HepG2 (cell line): ENCODE results near the gene GNA15. TPM values are rescaled to one million over a fixed set of nuclear protein-coding genes. Genes with fewer than 3 reads are reported as not detected.

Experiments
- ATAC-seq: fragments of 200-7000 bp; cut with Tn5 transposase; 3 replicates; pipeline ENCODE4 v1.9.1; 2020; ENCODE audit warnings: mild to moderate bottlenecking, moderate library complexity
- BruUV-seq: library from RNA; stranded (reverse); fragments of 400-500 nt; replicated peaks from 2 replicates; lab custom pipeline; 2021; lab: Mats Ljungman, UMichigan
- CTCF ChIA-PET: fragments of 300-600 bp; formaldehyde crosslinking; extraction: SDS; loops from one replicate; lab custom pipeline; 2021; ENCODE audit warnings: low total read pairs, inconsistent platforms, low intra/inter-chr PET ratio; lab: Yijun Ruan, JAX
- POLR2A ChIA-PET: fragments of 350-600 bp; sonication (Branson Sonifier 250); formaldehyde crosslinking; loops from one replicate; lab custom pipeline; 2020; ENCODE audit warnings: antibody characterized with exemption, inconsistent platforms; lab: Yijun Ruan, JAX
- DNase-seq: peaks from one replicate; pipeline ENCODE4 v3.0.0-alpha.2; 2015; ENCODE audit warnings: low spot score
- FAIRE-seq: peaks from 3 replicates; lab custom pipeline; 2011; peaks lifted over from hg19 to GRCh38; lab: Jason Lieb, UNC
- H2AFZ ChIP-seq: one replicate; pipeline ENCODE4 v1.6.1; 2011; ENCODE audit warnings: low read length, inconsistent platforms
- H3K27ac ChIP-seq: fragments of 300-600 bp; 3 replicates; pipeline ENCODE4 v1.8.0; 2011; ENCODE audit warnings: mixed run types, mild to moderate bottlenecking, mixed read lengths, low read length, inconsistent platforms; ENCODE audit not compliant: insufficient read depth; ENCODE audit errors: extremely low read length
- H3K27me3 ChIP-seq, 2 experiments: fragments of 200-600 bp in 1 of 2; 2 replicates in 1 of 2; 3 replicates in 1 of 2; pipeline versions ENCODE4 v1.6.0 to v1.8.0; 2011; ENCODE audit warnings: low read length in 2 of 2, mild to moderate bottlenecking in 2 of 2, moderate library complexity in 2 of 2, inconsistent platforms in 1 of 2; ENCODE audit not compliant: insufficient read depth in 2 of 2, control insufficient read depth in 1 of 2
- H3K36me3 ChIP-seq, 2 experiments: fragments of 200-600 bp in 1 of 2; replicated peaks in 1 of 2; 2 replicates in 1 of 2; 3 replicates in 1 of 2; pipeline versions ENCODE4 v1.5.1 to v1.8.0; 2011; ENCODE audit warnings: low read length in 2 of 2, inconsistent platforms in 1 of 2; ENCODE audit not compliant: insufficient read depth in 2 of 2, control insufficient read depth in 1 of 2
- H3K4me1 ChIP-seq: 2 replicates; pipeline ENCODE4 v1.5.1; 2012; ENCODE audit warnings: low read length, inconsistent platforms; ENCODE audit not compliant: insufficient read depth
- H3K4me2 ChIP-seq: 2 replicates; pipeline ENCODE4 v1.6.0; 2011; ENCODE audit warnings: low read depth, low read length, inconsistent platforms
- H3K4me3 ChIP-seq, 3 experiments: fragments of 200-600 bp in 1 of 3; sonication (generic), shearing (Covaris generic) in 1 of 3; replicated peaks in 1 of 3; 2 replicates each; pipeline ENCODE4 v1.5.1; 2011 to 2016; ENCODE audit warnings: low read length in 3 of 3, inconsistent platforms in 2 of 3, low read depth in 2 of 3, mild to moderate bottlenecking in 2 of 3, control low read depth in 1 of 3, mixed read lengths in 1 of 3; ENCODE audit not compliant: insufficient read depth in 1 of 3
- H3K79me2 ChIP-seq: one replicate; pipeline ENCODE4 v1.6.1; 2011; ENCODE audit warnings: low read length, inconsistent platforms; ENCODE audit not compliant: insufficient read depth
- H3K9ac ChIP-seq: 2 replicates; pipeline ENCODE4 v1.6.0; 2011; ENCODE audit warnings: mild to moderate bottlenecking, low read depth, low read length, inconsistent platforms; ENCODE audit not compliant: insufficient read depth
- H3K9me3 ChIP-seq: 2 replicates; pipeline ENCODE4 v1.5.1; 2012; ENCODE audit warnings: mild to moderate bottlenecking, low read length
- H4K20me1 ChIP-seq: 2 replicates; pipeline ENCODE4 v1.6.0; 2011; ENCODE audit warnings: inconsistent platforms, mild to moderate bottlenecking, low read length, moderate library complexity; ENCODE audit not compliant: insufficient read depth
- CCDC6 ChIP-seq: sonication (generic); formaldehyde crosslinking; IDR thresholded peaks from 2 replicates; pipeline ENCODE4 v1.8.1; 2022; ENCODE audit warnings: mild to moderate bottlenecking, missing genetic modification reagents, moderate library complexity
- CREB1 ChIP-seq, 2 experiments: fragments of 450-650 bp in 1 of 2; IDR thresholded peaks; 2 replicates each; pipeline ENCODE4 v1.6.1; 2016 to 2017; ENCODE audit warnings: control low read depth in 1 of 2, mild to moderate bottlenecking in 1 of 2, missing compliant biosample characterization in 1 of 2, missing genetic modification characterization in 1 of 2
- HNF1A ChIP-seq, 2 experiments: sonication (generic) in 1 of 2; formaldehyde crosslinking in 1 of 2; IDR thresholded peaks; 2 replicates each; pipeline versions ENCODE4 v1.4.0 to v1.6.1; 2016 to 2020; ENCODE audit warnings: borderline replicate concordance in 1 of 2, low read depth in 1 of 2, mild to moderate bottlenecking in 1 of 2, missing genetic modification reagents in 1 of 2
- MAFG ChIP-seq: sonication (generic); formaldehyde crosslinking; IDR thresholded peaks from 2 replicates; pipeline ENCODE4 v1.5.1; 2020; ENCODE audit warnings: mild to moderate bottlenecking, missing genetic modification reagents
- SIX1 ChIP-seq: sonication (generic); formaldehyde crosslinking; IDR thresholded peaks from 2 replicates; pipeline ENCODE4 v1.4.0; 2020; ENCODE audit warnings: missing genetic modification reagents, borderline replicate concordance
- STAG1 ChIP-seq: sonication (generic); formaldehyde crosslinking; IDR thresholded peaks from 2 replicates; pipeline ENCODE4 v1.4.0; 2020; ENCODE audit warnings: missing genetic modification reagents
- XRCC5 ChIP-seq: fragments of 200-400 bp; formaldehyde crosslinking; optimal IDR thresholded peaks from 2 replicates; pipeline ENCODE3; 2017; ENCODE audit warnings: mild to moderate bottlenecking, low read length
- ZBTB20 ChIP-seq: sonication (generic); formaldehyde crosslinking; IDR thresholded peaks from 2 replicates; pipeline ENCODE4 v1.8.1; 2023; ENCODE audit warnings: missing genetic modification reagents, low read depth, mild to moderate bottlenecking, borderline replicate concordance
- ZNF12 ChIP-seq: sonication (generic); formaldehyde crosslinking; IDR thresholded peaks from 2 replicates; pipeline ENCODE4 v1.5.0; 2020; ENCODE audit warnings: missing genetic modification reagents
- ZNF138 ChIP-seq: sonication (generic); formaldehyde crosslinking; IDR thresholded peaks from 2 replicates; pipeline ENCODE4 v1.5.0; 2020; ENCODE audit warnings: mild to moderate bottlenecking, low read depth, missing genetic modification reagents
- ZNF720 ChIP-seq: sonication (generic); formaldehyde crosslinking; IDR thresholded peaks from 2 replicates; pipeline ENCODE4 v1.4.0; 2020; ENCODE audit warnings: missing genetic modification reagents
- ZNF782 ChIP-seq: sonication (generic); formaldehyde crosslinking; IDR thresholded peaks from 2 replicates; pipeline ENCODE4 v1.4.0; 2020; ENCODE audit warnings: missing genetic modification reagents, mild to moderate bottlenecking, borderline replicate concordance
- ZNF83 ChIP-seq: sonication (generic); formaldehyde crosslinking; IDR thresholded peaks from 2 replicates; pipeline ENCODE4 v1.4.0; 2020; ENCODE audit warnings: missing genetic modification reagents, mild to moderate bottlenecking, borderline replicate concordance
- WGBS: methylation state at CpG from one replicate; pipeline ENCODE4 v1.1.6; 2017; ENCODE audit warnings: low lambda C conversion rate; 5-methylcytosine and 5-hydroxymethylcytosine counted together
- in situ Hi-C: cut with HindIII; loops from 2 replicates; pipeline ENCODE4 v1.10.0; 2017; ENCODE audit warnings: low pct_unique_long_range_greater_than_20kb; ENCODE audit not compliant: extremely low pct_ligation_motif_present
- intact Hi-C: fragments of 100-400 bp; cut with micrococcal nuclease; formaldehyde crosslinking; loops from one replicate; pipeline ENCODE4 v1.10.0; 2022; ENCODE audit not compliant: unreplicated experiment
- polyA plus RNA-seq, 8 experiments: library from polyadenylated mRNA; depleted of rRNA in 3 of 8; stranded (reverse) in 7 of 8; unstranded in 1 of 8; fragments of >200 nt; fragmentation: Illumina TruSeq in 4 of 8; extraction: Trizol in 4 of 8; gene quantifications; 2 replicates each; pipeline versions ENCODE4 v1.2.1 to v1.2.3, GENCODE V29; 2011 to 2016; ENCODE audit warnings: low read depth in 4 of 8, missing spikeins in 1 of 8, mixed read lengths in 1 of 8; ENCODE audit not compliant: insufficient read depth in 1 of 8
- total RNA-seq, 5 experiments: library from RNA; depleted of rRNA; stranded (reverse); fragments of >200 nt; fragmentation: Illumina TruSeq; extraction: Trizol; gene quantifications; 2 replicates each; pipeline ENCODE4 v1.2.3, GENCODE V29; 2016; ENCODE audit warnings: low read depth in 1 of 5
- TF ChIP-seq, protein P1 (sequence below): IDR thresholded peaks from 2 replicates; pipeline ENCODE4 v1.6.1; 2016; ENCODE audit warnings: missing compliant biosample characterization, missing genetic modification reagents, borderline replicate concordance
- TF ChIP-seq, protein P2 (sequence below): sonication (generic); formaldehyde crosslinking; IDR thresholded peaks from 2 replicates; pipeline ENCODE4 v1.9.0; 2022; ENCODE audit warnings: missing genetic modification reagents, mild to moderate bottlenecking, borderline replicate concordance

Gene GNA15
- total and polyA plus RNA-seq, 2 of the 13 experiments (the other 11 are each of a cell fraction or from before 2014, with no cell fraction given), result not detected

DNA sequence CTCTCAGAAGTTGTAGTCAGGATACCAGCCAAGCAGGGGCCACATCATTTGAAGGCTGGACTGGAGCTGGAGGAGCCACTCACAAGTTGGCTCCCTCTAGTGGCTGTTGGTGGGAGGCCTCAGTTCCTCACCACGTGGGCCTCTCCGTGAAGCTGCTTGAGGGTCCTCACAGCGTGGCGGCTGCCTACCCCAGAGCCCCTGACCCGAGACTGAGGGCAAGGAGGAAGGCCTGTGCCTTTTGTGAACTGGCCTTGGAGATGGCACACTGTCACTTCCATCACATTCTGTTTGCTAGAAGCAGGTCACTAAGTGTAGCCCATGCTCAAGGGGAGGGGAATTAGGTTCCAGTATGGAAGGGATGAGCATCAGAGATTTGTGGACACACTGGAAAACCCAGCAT, 27.1 kb upstream of the GNA15 start (continued):
- TF ChIP-seq XRCC5 (peak; percentile 43), SIX1 (CRISPR knock-in tag) (no peak), STAG1 (peak; percentile 64), ZNF83 (CRISPR knock-in tag) (no peak), CCDC6 (CRISPR knock-in tag) (no peak), ZNF138 (CRISPR knock-in tag) (0 out of 2 replicates have a peak, but pooled peaks have one; percentile 40)
- TF ChIP-seq, protein P1, sequence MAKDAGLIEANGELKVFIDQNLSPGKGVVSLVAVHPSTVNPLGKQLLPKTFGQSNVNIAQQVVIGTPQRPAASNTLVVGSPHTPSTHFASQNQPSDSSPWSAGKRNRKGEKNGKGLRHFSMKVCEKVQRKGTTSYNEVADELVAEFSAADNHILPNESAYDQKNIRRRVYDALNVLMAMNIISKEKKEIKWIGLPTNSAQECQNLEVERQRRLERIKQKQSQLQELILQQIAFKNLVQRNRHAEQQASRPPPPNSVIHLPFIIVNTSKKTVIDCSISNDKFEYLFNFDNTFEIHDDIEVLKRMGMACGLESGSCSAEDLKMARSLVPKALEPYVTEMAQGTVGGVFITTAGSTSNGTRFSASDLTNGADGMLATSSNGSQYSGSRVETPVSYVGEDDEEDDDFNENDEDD, result 0 out of 2 replicates have a peak, but pooled peaks have one; percentile 19
- TF ChIP-seq, protein P2, sequence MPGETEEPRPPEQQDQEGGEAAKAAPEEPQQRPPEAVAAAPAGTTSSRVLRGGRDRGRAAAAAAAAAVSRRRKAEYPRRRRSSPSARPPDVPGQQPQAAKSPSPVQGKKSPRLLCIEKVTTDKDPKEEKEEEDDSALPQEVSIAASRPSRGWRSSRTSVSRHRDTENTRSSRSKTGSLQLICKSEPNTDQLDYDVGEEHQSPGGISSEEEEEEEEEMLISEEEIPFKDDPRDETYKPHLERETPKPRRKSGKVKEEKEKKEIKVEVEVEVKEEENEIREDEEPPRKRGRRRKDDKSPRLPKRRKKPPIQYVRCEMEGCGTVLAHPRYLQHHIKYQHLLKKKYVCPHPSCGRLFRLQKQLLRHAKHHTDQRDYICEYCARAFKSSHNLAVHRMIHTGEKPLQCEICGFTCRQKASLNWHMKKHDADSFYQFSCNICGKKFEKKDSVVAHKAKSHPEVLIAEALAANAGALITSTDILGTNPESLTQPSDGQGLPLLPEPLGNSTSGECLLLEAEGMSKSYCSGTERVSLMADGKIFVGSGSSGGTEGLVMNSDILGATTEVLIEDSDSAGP (CRISPR knock-in tag), result peak; percentile 28; the same call in 1 of the 2 replicates
- TF ChIP-seq, all 625 proteins: peak for 25

- FAIRE-seq, result no peak
- ChIA-PET POLR2A (interaction anchor here (1.5 kb wide), 1 partner anchor 14 kb away, joined by 3 read pairs; no protein-coding TSS in a partner anchor), CTCF (interaction anchor here (1.5 kb wide), 1 partner anchor 33 kb away, joined by 23 read pairs; no protein-coding TSS in a partner anchor)
- no peak overlapping the region for H3K9ac ChIP-seq
- in situ Hi-C loops, result loop anchor here (5.0 kb wide), 1 partner anchor 152 kb away; no protein-coding TSS in a partner anchor
- no peak for ATAC-seq
- peaks cover 4 to 21% of the 10 kb centered on the region in 2 experiments; a peak in 4 of 5 replicates for H3K36me3 ChIP-seq
- no peak overlapping the region for H3K4me3 ChIP-seq
- DNase-seq, result no peak
- H3K27me3 ChIP-seq, result no peaks in the 10 kb centered on the region
- WGBS, result 99% methylated on average over 15 of the region's 22 CpGs
- no peak overlapping the region for H2AFZ ChIP-seq
- no peak overlapping the region for H3K27ac ChIP-seq
- peaks cover 23% of the 10 kb centered on the region; the same call in 1 of the 2 replicates for H4K20me1 ChIP-seq
- peaks cover 40% of the 10 kb centered on the region for H3K79me2 ChIP-seq
- intact Hi-C loops, result no loop called here
- no peaks in the 10 kb centered on the region for H3K9me3 ChIP-seq
- BruUV-seq, result no TSS peak
- H3K4me2 ChIP-seq, result no peak overlapping the region
- peaks cover 22% of the 10 kb centered on the region for H3K4me1 ChIP-seq
- TF ChIP-seq CREB1 (IDR thresholded peaks at IDR 0.05) (no peak), CREB1 (CRISPR knock-in tag; IDR thresholded peaks at IDR 0.05) (no peak), MAFG (CRISPR knock-in tag) (no peak), ZNF12 (CRISPR knock-in tag) (no peak), ZNF720 (CRISPR knock-in tag) (no peak), ZBTB20 (CRISPR knock-in tag) (no peak), HNF1A (IDR thresholded peaks at IDR 0.05; ENCODE audit: low read depth) (no peak), HNF1A (CRISPR knock-in tag; IDR thresholded peaks at IDR 0.05; ENCODE audit: borderline replicate concordance) (no peak), ZNF782 (CRISPR knock-in tag) (no peak)
These were observed 26.3 kb upstream of the GNA15 start for GRCh38 chr19:3109491-3109890.
